ENCODE data around the gene PCDHGB1.

DNA sequence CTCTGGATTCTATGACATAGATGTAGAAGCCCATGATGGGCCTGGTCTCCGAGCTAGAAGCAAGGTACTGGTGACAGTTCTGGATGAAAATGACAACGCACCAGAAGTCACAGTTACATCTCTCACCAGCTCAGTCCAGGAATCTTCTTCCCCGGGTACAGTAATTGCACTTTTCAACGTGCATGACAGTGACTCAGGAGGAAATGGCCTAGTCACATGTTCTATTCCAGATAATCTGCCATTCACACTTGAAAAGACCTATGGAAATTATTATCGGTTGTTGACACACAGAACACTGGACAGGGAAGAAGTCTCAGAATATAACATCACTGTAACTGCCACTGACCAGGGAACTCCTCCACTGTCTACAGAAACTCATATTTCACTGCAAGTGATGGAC is 6.2 kb downstream of the PCDHGB1 start:
- TF ChIP-seq, protein P1, sequence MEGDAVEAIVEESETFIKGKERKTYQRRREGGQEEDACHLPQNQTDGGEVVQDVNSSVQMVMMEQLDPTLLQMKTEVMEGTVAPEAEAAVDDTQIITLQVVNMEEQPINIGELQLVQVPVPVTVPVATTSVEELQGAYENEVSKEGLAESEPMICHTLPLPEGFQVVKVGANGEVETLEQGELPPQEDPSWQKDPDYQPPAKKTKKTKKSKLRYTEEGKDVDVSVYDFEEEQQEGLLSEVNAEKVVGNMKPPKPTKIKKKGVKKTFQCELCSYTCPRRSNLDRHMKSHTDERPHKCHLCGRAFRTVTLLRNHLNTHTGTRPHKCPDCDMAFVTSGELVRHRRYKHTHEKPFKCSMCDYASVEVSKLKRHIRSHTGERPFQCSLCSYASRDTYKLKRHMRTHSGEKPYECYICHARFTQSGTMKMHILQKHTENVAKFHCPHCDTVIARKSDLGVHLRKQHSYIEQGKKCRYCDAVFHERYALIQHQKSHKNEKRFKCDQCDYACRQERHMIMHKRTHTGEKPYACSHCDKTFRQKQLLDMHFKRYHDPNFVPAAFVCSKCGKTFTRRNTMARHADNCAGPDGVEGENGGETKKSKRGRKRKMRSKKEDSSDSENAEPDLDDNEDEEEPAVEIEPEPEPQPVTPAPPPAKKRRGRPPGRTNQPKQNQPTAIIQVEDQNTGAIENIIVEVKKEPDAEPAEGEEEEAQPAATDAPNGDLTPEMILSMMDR (IDR thresholded peaks at IDR 0.05) = no peak
- TF ChIP-seq POLR2AphosphoS5 (IDR thresholded peaks at IDR 0.05) (no peak), POLR2A (IDR thresholded peaks at IDR 0.05) (no peak)
